Kidney epithelial cell (primary cell): ENCODE measurements around the gene PPP1R1C. TPM values are rescaled to one million over a fixed set of nuclear protein-coding genes. Genes with fewer than 3 reads are reported as not detected.
A peak's percentile ranks its signal among the peaks of the same experiment; 100 is the strongest.

ENCODE experiments used
- DNase-seq: peaks from one replicate; pipeline ENCODE4 v3.0.0-alpha.2; 2010; ENCODE audit warnings: low read depth
- H3K27me3 ChIP-seq: 2 replicates; pipeline ENCODE4 v1.6.0; 2011; ENCODE audit warnings: low read length; ENCODE audit not compliant: control insufficient read depth, insufficient read depth
- H3K36me3 ChIP-seq: 2 replicates; pipeline ENCODE4 v1.5.1; 2011; ENCODE audit warnings: low read length; ENCODE audit not compliant: control insufficient read depth, insufficient read depth
- H3K4me3 ChIP-seq: 2 replicates; pipeline ENCODE4 v1.5.1; 2011; ENCODE audit warnings: low read depth, mild to moderate bottlenecking, control low read depth, low read length
- CTCF ChIP-seq: IDR thresholded peaks from 2 replicates; pipeline ENCODE4 v1.5.1; 2011; ENCODE audit warnings: mild to moderate bottlenecking, moderate library complexity, low read length, control low read depth, inconsistent platforms; ENCODE audit not compliant: insufficient read depth, poor library complexity, severe bottlenecking
- total RNA-seq: library from RNA; depleted of rRNA; stranded (reverse); fragments of >200 nt; gene quantifications from 2 replicates; pipeline ENCODE4 v1.2.3, GENCODE V29; 2015

PPP1R1C gene
- total RNA-seq, 1 donor from 2014 or later = 2.1 TPM

- no peak for DNase-seq
- Histone ChIP-seq H3K27me3 (no peaks in the 10 kb centered on the region), H3K4me3 (no peak overlapping the region), H3K36me3 (no peaks in the 10 kb centered on the region)
- no peak for TF ChIP-seq CTCF
These were observed 112.0 kb downstream of the PPP1R1C start for GRCh38 chr2:182097571-182098164.

GRCh38 chr2:182098648-182099047, 113.0 kb downstream of the PPP1R1C start:
- TF ChIP-seq CTCF = no peak
- H3K4me3 ChIP-seq = no peak overlapping the region
- H3K27me3 ChIP-seq = no peaks in the 10 kb centered on the region
- no peaks in the 10 kb centered on the region for H3K36me3 ChIP-seq
- no peak for DNase-seq

- DNase-seq = no peak
- H3K4me3 ChIP-seq = no peak overlapping the region
- TF ChIP-seq CTCF = peak; percentile 11
- H3K36me3 ChIP-seq = no peaks in the 10 kb centered on the region
- no peaks in the 10 kb centered on the region for H3K27me3 ChIP-seq
These were observed 115.6 kb downstream of the PPP1R1C start for GRCh38 chr2:182101263-182101662.

GRCh38 chr2:182103526-182103925, 117.9 kb downstream of the PPP1R1C start:
- no peak overlapping the region for H3K4me3 ChIP-seq
- TF ChIP-seq CTCF = no peak
- H3K27me3 ChIP-seq = no peaks in the 10 kb centered on the region
- no peaks in the 10 kb centered on the region for H3K36me3 ChIP-seq
- DNase-seq = no peak

GRCh38 chr2:182110347-182110746, 124.7 kb downstream of the PPP1R1C start:
- Histone ChIP-seq H3K36me3 (no peaks in the 10 kb centered on the region), H3K4me3 (no peak overlapping the region), H3K27me3 (no peaks in the 10 kb centered on the region)
- DNase-seq = no peak
- TF ChIP-seq CTCF = no peak

GRCh38 chr2:182113334-182113733, 127.7 kb downstream of the PPP1R1C start:
- Histone ChIP-seq H3K27me3 (no peaks in the 10 kb centered on the region), H3K4me3 (no peak overlapping the region), H3K36me3 (no peaks in the 10 kb centered on the region)
- no peak for DNase-seq
- no peak for TF ChIP-seq CTCF
